RWPE2 (cell line): ENCODE results near the gene TOR2A.

Source experiments
- ATAC-seq: fragments of 200-7000 bp; cut with Tn5 transposase; 3 replicates; pipeline ENCODE4 v1.9.1; 2021; ENCODE audit warnings: low read depth
- DNase-seq: peaks from one replicate; pipeline ENCODE4 v3.0.0-alpha.2; 2020; ENCODE audit warnings: low spot score
- H3K27ac ChIP-seq: fragments of 450-650 bp; 2 replicates; pipeline ENCODE4 v1.5.1; 2017; ENCODE audit warnings: mild to moderate bottlenecking; ENCODE audit not compliant: poor library complexity, severe bottlenecking
- H3K27me3 ChIP-seq: fragments of 250-450 bp; sonication (Bioruptor Pico); 2 replicates; pipeline ENCODE4 v1.5.1; 2021; ENCODE audit warnings: mild to moderate bottlenecking, moderate library complexity; ENCODE audit not compliant: insufficient read depth, poor library complexity, severe bottlenecking
- H3K36me3 ChIP-seq: fragments of 250-450 bp; sonication (Bioruptor Pico); 2 replicates; pipeline ENCODE4 v1.5.1; 2020; ENCODE audit warnings: low read depth, mild to moderate bottlenecking, moderate library complexity
- H3K4me1 ChIP-seq: fragments of 250-450 bp; sonication (Bioruptor Pico); 2 replicates; pipeline ENCODE4 v1.5.1; 2021; ENCODE audit warnings: mild to moderate bottlenecking, moderate library complexity; ENCODE audit not compliant: insufficient read depth, poor library complexity, severe bottlenecking
- H3K4me3 ChIP-seq: fragments of 250-450 bp; sonication (Bioruptor Pico); 2 replicates; pipeline ENCODE4 v1.5.1; 2021; ENCODE audit warnings: mild to moderate bottlenecking, moderate library complexity; ENCODE audit not compliant: severe bottlenecking
- H3K9me3 ChIP-seq: fragments of 250-450 bp; sonication (Bioruptor Pico); 2 replicates; pipeline ENCODE4 v1.5.1; 2021; ENCODE audit warnings: mild to moderate bottlenecking, moderate library complexity; ENCODE audit not compliant: severe bottlenecking
- TF ChIP-seq, protein P1 (sequence below): fragments of 450-650 bp; IDR thresholded peaks from one replicate; pipeline ENCODE4 v1.5.1; 2017; ENCODE audit warnings: mild to moderate bottlenecking, moderate library complexity; ENCODE audit not compliant: poor library complexity, severe bottlenecking

TOR2A gene

DNA sequence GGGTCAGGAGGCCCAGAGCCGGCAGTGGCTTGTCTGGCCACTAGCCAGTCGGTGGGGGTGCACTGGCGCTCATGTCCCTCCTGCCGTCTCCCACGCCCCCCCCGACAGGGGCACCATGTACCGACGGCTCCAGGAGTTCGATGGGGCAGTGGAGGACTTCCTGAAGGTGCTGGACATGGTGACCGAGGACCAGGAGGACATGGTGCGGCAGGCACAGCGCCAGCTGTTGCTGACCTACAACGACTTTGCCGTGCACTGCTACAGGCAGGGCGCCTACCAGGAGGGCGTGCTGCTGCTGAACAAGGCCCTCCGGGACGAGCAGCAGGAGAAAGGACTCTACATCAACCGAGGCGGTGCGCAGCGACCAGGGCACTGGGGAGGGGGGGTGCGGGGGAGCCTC, 11.1 kb downstream of the TOR2A start:
- no peak overlapping the region for H3K4me3 ChIP-seq
- TF ChIP-seq, protein P1, sequence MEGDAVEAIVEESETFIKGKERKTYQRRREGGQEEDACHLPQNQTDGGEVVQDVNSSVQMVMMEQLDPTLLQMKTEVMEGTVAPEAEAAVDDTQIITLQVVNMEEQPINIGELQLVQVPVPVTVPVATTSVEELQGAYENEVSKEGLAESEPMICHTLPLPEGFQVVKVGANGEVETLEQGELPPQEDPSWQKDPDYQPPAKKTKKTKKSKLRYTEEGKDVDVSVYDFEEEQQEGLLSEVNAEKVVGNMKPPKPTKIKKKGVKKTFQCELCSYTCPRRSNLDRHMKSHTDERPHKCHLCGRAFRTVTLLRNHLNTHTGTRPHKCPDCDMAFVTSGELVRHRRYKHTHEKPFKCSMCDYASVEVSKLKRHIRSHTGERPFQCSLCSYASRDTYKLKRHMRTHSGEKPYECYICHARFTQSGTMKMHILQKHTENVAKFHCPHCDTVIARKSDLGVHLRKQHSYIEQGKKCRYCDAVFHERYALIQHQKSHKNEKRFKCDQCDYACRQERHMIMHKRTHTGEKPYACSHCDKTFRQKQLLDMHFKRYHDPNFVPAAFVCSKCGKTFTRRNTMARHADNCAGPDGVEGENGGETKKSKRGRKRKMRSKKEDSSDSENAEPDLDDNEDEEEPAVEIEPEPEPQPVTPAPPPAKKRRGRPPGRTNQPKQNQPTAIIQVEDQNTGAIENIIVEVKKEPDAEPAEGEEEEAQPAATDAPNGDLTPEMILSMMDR = no peak
- H3K27ac ChIP-seq = no peak overlapping the region
- ATAC-seq = no peak
- no peaks in the 10 kb centered on the region for H3K27me3 ChIP-seq
- DNase-seq = peak; percentile 54
- H3K36me3 ChIP-seq = no peaks in the 10 kb centered on the region
- H3K4me1 ChIP-seq = peaks cover 14% of the 10 kb centered on the region
- no peaks in the 10 kb centered on the region for H3K9me3 ChIP-seq

DNA sequence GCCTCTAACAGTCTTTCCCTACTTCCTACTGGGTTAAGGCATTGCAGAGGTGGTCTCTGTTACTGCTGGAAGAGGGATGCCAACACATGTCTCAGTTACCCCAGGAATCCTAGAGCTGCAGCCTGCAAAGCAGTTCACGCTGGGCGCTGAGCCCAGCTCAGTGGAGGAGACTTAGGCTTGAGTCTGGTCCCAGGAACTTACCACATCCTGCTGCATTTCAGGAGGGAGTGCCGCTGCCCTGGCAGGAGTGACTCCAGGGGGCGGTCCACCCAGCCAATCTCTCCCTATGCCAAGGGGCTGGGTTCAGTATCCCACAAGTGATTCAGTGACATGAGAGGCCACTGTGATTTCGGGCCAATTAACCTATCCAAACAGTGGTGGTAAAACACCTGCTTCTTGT, 11.7 kb downstream of the TOR2A start:
- Histone ChIP-seq H3K9me3 (no peaks in the 10 kb centered on the region), H3K27ac (no peak overlapping the region), H3K4me3 (no peak overlapping the region), H3K4me1 (peaks cover 14% of the 10 kb centered on the region), H3K27me3 (no peaks in the 10 kb centered on the region), H3K36me3 (no peaks in the 10 kb centered on the region)
- ATAC-seq (peak; percentile 53), DNase-seq (peak; percentile 49)
- TF ChIP-seq, protein P1 = no peak

DNA sequence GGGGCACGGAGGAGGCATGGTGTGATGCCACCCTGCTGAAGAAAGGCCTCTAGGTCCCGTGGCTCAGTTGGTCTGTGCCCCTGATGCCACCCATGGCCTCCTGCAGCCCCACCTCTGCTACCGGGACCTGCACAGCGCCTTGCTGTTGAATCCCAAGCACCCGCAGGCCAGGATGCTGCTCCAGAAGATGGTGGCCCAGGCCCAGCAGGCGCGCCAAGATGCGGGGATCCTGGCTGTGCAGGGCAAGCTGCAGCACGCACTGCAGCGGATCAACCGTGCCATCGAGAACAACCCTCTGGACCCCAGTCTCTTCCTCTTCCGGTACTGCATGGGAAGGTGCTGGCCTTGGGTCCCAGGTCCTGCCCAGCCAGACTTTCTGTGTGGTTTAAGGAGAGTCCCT, 12.1 kb downstream of the TOR2A start:
- no peaks in the 10 kb centered on the region for H3K9me3 ChIP-seq
- H3K36me3 ChIP-seq = no peaks in the 10 kb centered on the region
- no peaks in the 10 kb centered on the region for H3K27me3 ChIP-seq
- H3K4me3 ChIP-seq = no peak overlapping the region
- H3K4me1 ChIP-seq = peaks cover 14% of the 10 kb centered on the region
- DNase-seq (peak; percentile 43), ATAC-seq (no peak)
- TF ChIP-seq, protein P1 = no peak
- H3K27ac ChIP-seq = no peak overlapping the region

DNA sequence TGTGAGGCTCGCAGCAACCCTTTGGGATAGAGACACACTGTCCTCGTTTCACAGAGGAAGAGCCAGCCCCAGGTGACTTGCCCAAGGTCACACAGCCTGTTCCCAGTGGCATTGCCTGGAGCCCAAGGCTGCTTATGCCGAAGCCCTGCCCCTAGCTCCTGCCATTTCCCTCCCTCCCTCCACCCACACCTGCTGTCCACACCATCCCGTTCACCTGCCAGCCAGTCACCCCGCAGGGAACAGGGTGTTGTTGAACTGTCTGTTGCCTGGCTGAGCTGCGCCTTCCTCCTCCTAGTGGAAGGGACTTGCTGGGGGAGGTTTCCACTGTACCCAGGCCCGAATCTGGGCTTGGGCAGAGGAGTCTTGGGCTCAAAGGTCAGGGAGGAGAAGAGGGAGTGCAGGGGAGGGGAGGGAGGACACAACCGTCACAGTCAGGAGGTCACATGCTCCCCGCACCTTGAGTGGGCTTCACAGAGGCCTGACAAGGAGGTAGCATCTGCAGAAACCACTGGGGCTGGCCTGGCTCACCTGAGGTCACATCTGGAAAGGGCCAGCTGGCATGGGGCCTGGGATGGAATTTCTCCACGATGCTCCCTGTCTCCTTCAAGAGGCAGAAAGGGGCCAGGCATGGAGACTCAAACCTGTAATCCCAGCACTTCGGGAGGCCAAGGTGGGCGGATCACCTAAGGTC, 12.9 kb downstream of the TOR2A start:
- Histone ChIP-seq H3K36me3 (no peaks in the 10 kb centered on the region), H3K4me1 (peaks cover 14% of the 10 kb centered on the region), H3K9me3 (no peaks in the 10 kb centered on the region), H3K4me3 (no peak overlapping the region), H3K27me3 (no peaks in the 10 kb centered on the region), H3K27ac (peak overlapping the region; percentile 53)
- DNase-seq = peak; percentile 34
- ATAC-seq = no peak
- TF ChIP-seq, protein P1 = no peak

DNA sequence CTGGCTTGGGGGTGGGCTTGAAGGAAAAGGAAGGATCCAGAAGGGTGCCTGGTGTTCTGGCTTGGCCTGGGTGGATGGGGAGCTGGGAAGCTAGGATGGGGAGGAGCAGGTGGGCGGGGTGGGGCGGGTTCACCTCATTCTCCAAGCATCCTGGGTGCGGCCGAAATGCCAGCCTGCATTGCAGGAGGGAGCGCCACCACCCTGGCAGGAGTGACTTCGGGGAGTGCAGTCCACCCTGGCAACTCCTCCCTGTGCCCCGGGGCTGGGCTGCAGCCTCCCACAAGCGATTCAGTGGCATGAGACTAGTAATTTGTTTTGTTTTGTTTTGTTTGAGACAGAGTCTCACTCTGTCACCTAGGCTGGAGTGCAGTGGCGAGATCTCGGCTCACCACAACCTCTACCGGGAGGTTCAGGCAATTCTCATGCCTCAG, 13.7 kb downstream of the TOR2A start:
- ATAC-seq (peak; percentile 74), DNase-seq (peak; percentile 75)
- peak overlapping the region; percentile 53 for H3K27ac ChIP-seq
- no peaks in the 10 kb centered on the region for H3K36me3 ChIP-seq
- no peaks in the 10 kb centered on the region for H3K9me3 ChIP-seq
- no peak overlapping the region for H3K4me3 ChIP-seq
- TF ChIP-seq, protein P1 = peak; percentile 20
- H3K4me1 ChIP-seq = peaks cover 14% of the 10 kb centered on the region
- H3K27me3 ChIP-seq = no peaks in the 10 kb centered on the region
